Neutrophil (primary cell): ENCODE results near the gene LIPE.

ENCODE experiments used
- H3K27ac ChIP-seq: fragments of 200-600 bp; sonication (generic); 2 replicates; pipeline ENCODE4 v1.5.1; 2016; ENCODE audit warnings: mild to moderate bottlenecking, moderate library complexity
- H3K27me3 ChIP-seq: fragments of 200-600 bp; sonication (generic); 2 replicates; pipeline ENCODE4 v1.6.0; 2016; ENCODE audit warnings: mild to moderate bottlenecking
- H3K36me3 ChIP-seq: fragments of 200-600 bp; sonication (generic); 2 replicates; pipeline ENCODE4 v1.5.1; 2017
- H3K4me1 ChIP-seq, 2 experiments: fragments of 200-600 bp in 1 of 2; sonication (generic) in 1 of 2; 1 replicate in 1 of 2; 2 replicates in 1 of 2; pipeline versions ENCODE4 v1.5.1 to v1.6.1; 2013 to 2016; ENCODE audit warnings: low read depth in 1 of 2, low read length in 1 of 2, mild to moderate bottlenecking in 1 of 2, moderate library complexity in 1 of 2; ENCODE audit not compliant: control insufficient read depth in 1 of 2, insufficient read depth in 1 of 2
- H3K4me3 ChIP-seq, 2 experiments: fragments of 200-600 bp in 1 of 2; sonication (generic) in 1 of 2; 1 replicate in 1 of 2; 2 replicates in 1 of 2; pipeline ENCODE4 v1.5.1; 2013 to 2016; ENCODE audit warnings: low read depth in 1 of 2, low read length in 1 of 2, mild to moderate bottlenecking in 1 of 2, moderate library complexity in 1 of 2
- H3K9me3 ChIP-seq: fragments of 200-600 bp; sonication (generic); 2 replicates; pipeline ENCODE4 v1.5.1; 2016
- TF ChIP-seq, protein P1 (sequence below): fragments of 200-600 bp; sonication (generic); IDR thresholded peaks from 2 replicates; pipeline ENCODE4 v1.5.1; 2016; ENCODE audit warnings: antibody characterized with exemption

The LIPE gene

DNA sequence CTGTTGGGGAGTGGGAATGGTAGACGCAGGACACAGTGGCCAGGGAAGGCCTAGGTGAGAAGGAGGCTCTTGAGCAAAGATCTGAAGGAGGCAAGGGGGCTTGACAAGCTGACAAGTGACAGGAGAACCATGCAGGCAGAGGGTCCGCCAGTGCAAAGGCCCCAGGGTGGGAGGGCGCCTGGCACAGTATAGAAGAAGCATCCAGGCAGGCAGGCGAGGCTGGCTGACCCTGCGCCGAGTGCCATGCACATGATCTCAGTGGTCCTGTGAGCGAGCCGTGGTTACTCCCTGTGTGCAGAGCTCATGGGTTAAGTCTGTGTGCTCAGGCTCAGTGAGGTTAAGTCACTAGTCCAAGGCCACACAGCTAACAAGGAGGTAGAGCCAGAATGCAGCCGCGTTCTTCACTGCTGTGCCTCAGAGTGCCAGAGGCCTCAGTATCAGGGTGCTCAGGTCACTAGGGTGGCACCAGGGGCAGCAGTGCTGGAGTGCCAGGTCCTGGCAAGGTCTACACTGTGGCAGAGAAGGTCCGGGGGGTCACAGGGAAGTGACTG lies 52.3 kb downstream of the LIPE start:
- Histone ChIP-seq H3K27me3 (peaks cover 20% of the 10 kb centered on the region), H3K36me3 (no peaks in the 10 kb centered on the region), H3K27ac (no peak overlapping the region), H3K4me3 (no peak overlapping the region), H3K4me1 (no peaks in the 10 kb centered on the region), H3K9me3 (no peaks in the 10 kb centered on the region)
- TF ChIP-seq, protein P1, sequence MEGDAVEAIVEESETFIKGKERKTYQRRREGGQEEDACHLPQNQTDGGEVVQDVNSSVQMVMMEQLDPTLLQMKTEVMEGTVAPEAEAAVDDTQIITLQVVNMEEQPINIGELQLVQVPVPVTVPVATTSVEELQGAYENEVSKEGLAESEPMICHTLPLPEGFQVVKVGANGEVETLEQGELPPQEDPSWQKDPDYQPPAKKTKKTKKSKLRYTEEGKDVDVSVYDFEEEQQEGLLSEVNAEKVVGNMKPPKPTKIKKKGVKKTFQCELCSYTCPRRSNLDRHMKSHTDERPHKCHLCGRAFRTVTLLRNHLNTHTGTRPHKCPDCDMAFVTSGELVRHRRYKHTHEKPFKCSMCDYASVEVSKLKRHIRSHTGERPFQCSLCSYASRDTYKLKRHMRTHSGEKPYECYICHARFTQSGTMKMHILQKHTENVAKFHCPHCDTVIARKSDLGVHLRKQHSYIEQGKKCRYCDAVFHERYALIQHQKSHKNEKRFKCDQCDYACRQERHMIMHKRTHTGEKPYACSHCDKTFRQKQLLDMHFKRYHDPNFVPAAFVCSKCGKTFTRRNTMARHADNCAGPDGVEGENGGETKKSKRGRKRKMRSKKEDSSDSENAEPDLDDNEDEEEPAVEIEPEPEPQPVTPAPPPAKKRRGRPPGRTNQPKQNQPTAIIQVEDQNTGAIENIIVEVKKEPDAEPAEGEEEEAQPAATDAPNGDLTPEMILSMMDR: no peak

DNA sequence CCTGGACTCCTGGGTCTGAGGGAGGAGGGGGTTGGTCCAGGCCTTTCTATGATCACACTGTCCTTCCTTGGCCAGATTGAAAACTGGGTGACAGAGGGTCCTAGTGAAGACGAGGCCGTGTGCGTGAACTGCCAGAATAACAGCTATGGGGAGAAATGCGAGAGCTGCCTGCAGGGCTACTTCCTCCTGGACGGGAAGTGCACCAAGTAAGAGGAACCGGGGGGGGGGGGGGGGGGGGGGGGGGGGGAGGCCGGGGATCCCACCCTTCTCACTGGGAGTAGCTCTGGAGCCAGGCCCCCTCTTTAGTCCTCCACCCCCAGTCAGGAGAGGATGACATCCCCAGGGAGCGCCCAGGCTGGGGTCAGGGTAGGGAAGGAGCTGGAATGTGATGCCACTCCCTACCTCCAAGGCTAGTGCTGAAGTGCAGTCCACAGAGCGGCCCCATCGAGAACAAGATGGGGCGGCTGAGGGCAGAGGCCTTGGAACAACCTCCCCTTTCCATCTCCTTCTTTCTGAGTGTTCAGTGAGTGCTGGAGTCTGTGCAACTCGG lies 56.5 kb downstream of the LIPE start:
- Histone ChIP-seq H3K27ac (no peak overlapping the region), H3K9me3 (no peaks in the 10 kb centered on the region), H3K27me3 (no peaks in the 10 kb centered on the region), H3K4me3 (no peak overlapping the region), H3K36me3 (no peaks in the 10 kb centered on the region), H3K4me1 (no peaks in the 10 kb centered on the region)
- TF ChIP-seq, protein P1: no peak

DNA sequence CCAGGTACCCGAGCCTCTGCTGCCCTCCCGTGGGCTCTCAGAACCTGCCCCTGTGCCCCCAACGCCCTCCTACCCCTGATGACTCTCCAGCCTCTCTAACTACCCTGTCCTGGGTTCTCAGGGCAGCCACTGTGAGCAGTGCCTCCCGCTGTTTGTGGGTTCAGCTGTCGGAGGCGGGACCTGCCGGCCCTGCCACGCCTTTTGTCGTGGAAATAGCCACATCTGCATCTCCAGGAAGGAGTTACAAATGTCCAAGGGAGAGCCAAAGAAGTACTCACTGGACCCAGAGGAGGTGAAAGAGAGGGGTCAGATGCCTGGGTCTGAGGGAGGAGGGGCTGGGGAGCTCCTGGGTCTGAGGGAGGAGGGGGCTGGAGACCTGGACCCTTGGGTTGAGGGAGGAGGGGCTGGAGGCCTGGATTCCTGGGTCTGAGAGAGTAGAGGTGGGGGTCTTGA lies 57.1 kb downstream of the LIPE start:
- TF ChIP-seq, protein P1: no peak
- Histone ChIP-seq H3K27ac (no peak overlapping the region), H3K9me3 (no peaks in the 10 kb centered on the region), H3K4me3 (no peak overlapping the region), H3K4me1 (no peaks in the 10 kb centered on the region), H3K27me3 (no peaks in the 10 kb centered on the region), H3K36me3 (no peaks in the 10 kb centered on the region)

DNA sequence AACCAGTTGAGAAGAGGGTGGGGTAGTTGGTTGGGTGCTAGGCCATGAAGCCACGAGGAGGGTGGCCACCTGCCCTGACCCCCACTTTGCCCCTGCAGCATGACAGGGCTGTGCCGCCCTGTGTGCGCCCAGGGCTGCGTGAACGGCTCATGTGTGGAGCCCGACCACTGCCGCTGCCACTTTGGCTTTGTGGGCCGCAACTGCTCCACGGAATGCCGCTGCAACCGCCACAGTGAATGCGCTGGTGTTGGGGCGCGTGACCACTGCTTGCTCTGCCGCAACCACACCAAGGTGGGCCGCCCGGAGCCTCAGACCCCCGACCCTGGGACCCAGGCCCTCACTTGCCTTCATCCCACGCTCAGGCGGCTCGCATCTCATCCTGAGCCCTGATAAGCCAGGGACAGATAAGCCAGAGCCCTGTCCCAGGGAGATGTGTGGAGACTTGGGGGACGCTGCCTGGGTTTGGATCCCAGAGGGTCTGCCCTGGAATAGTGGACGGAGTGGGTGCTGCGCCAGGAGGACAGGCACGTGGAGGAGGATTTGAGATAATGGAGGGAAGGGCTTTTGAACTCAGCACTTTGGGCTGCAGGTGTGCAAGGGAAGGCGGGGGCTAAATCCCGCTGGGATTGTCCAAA lies 57.6 kb downstream of the LIPE start:
- no peaks in the 10 kb centered on the region for H3K27me3 ChIP-seq
- H3K4me1 ChIP-seq: no peaks in the 10 kb centered on the region
- no peak overlapping the region for H3K4me3 ChIP-seq
- H3K36me3 ChIP-seq: no peaks in the 10 kb centered on the region
- no peaks in the 10 kb centered on the region for H3K9me3 ChIP-seq
- TF ChIP-seq, protein P1: no peak
- no peak overlapping the region for H3K27ac ChIP-seq

DNA sequence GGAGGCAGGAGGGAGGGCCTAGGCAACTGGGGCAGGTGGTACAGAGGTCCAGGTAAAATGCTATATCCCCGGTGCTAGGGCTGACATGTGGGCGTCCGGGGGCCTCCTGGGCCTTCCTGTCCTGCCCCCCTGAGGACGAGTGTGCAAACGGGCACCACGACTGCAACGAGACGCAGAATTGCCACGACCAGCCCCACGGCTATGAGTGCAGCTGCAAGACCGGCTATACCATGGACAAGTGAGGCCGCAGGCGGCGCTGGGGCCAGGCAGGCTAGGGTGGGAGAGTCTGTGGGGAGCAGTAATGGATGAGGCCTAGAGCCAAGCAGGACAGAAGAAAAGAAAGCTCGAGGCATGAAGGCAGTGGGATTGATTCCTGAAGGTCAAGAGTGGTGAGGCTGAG lies 58.4 kb downstream of the LIPE start:
- Histone ChIP-seq H3K27ac (no peak overlapping the region), H3K9me3 (no peaks in the 10 kb centered on the region), H3K4me1 (no peaks in the 10 kb centered on the region), H3K36me3 (no peaks in the 10 kb centered on the region), H3K27me3 (no peaks in the 10 kb centered on the region), H3K4me3 (no peak overlapping the region)
- TF ChIP-seq, protein P1: no peak
